Ishikawa (cell line): ENCODE data around the gene ITIH5.

Experiments
- CEBPB ChIP-seq: IDR thresholded peaks from 2 replicates; pipeline ENCODE4 v1.6.1; 2012
- CREB1 ChIP-seq: IDR thresholded peaks from 2 replicates; pipeline ENCODE4 v1.6.1; 2012; ENCODE audit warnings: low read depth
- EGR1 ChIP-seq: IDR thresholded peaks from 2 replicates; pipeline ENCODE4 v1.6.1; 2012
- EP300 ChIP-seq: IDR thresholded peaks from 2 replicates; pipeline ENCODE4 v1.6.1; 2012; ENCODE audit warnings: borderline replicate concordance
- FOXM1 ChIP-seq: IDR thresholded peaks from 2 replicates; pipeline ENCODE4 v1.6.1; 2012; ENCODE audit warnings: low read depth, borderline replicate concordance
- MAX ChIP-seq: IDR thresholded peaks from 2 replicates; pipeline ENCODE4 v1.6.1; 2012
- NFIC ChIP-seq: IDR thresholded peaks from 2 replicates; pipeline ENCODE4 v1.6.1; 2012
- RAD21 ChIP-seq: IDR thresholded peaks from 2 replicates; pipeline ENCODE4 v1.6.1; 2012; ENCODE audit warnings: low read depth
- REST ChIP-seq: IDR thresholded peaks from 2 replicates; pipeline ENCODE4 v1.6.1; 2012; ENCODE audit warnings: low read depth, mild to moderate bottlenecking
- TAF1 ChIP-seq: IDR thresholded peaks from 2 replicates; pipeline ENCODE4 v1.6.1; 2012; ENCODE audit warnings: low read depth, mild to moderate bottlenecking
- TCF12 ChIP-seq: IDR thresholded peaks from 2 replicates; pipeline ENCODE4 v1.6.1; 2012; ENCODE audit warnings: low read depth
- TEAD4 ChIP-seq: IDR thresholded peaks from 2 replicates; pipeline ENCODE4 v1.6.1; 2012
- USF1 ChIP-seq: IDR thresholded peaks from 2 replicates; pipeline ENCODE4 v1.6.1; 2012
- YY1 ChIP-seq: IDR thresholded peaks from 2 replicates; pipeline ENCODE4 v1.6.1; 2012; ENCODE audit warnings: low read depth
- ZBTB7A ChIP-seq: IDR thresholded peaks from 2 replicates; pipeline ENCODE4 v1.6.1; 2012; ENCODE audit warnings: low read depth

ITIH5 gene

GRCh38 chr10:7542189-7542914 lies 124.4 kb downstream of the ITIH5 start:
- no peak for TF ChIP-seq REST
- TF ChIP-seq CEBPB = no peak
- TF ChIP-seq FOXM1 = no peak
- no peak for TF ChIP-seq TAF1
- TF ChIP-seq NFIC = no peak
- TF ChIP-seq ZBTB7A = no peak
- TF ChIP-seq USF1 = no peak
- no peak for TF ChIP-seq TCF12
- no peak for TF ChIP-seq EGR1
- no peak for TF ChIP-seq MAX
- TF ChIP-seq TEAD4 = no peak
- no peak for TF ChIP-seq EP300
- no peak for TF ChIP-seq YY1
- no peak for TF ChIP-seq RAD21

- TF ChIP-seq TEAD4 = peak; percentile 45; the same call in 1 of the 2 replicates
- no peak for TF ChIP-seq RAD21
Observed at GRCh38 chr10:7541137-7542087, 125.4 kb downstream of the ITIH5 start.

- TF ChIP-seq MAX (no peak), CEBPB (no peak), USF1 (no peak), ZBTB7A (no peak), CREB1 (no peak), REST (no peak), EP300 (no peak), RAD21 (no peak), TCF12 (no peak), YY1 (no peak), NFIC (no peak)
Observed at GRCh38 chr10:7538970-7539654, 127.7 kb downstream of the ITIH5 start.

GRCh38 chr10:7537126-7537525 lies 129.6 kb downstream of the ITIH5 start:
- TF ChIP-seq CREB1 (no peak), MAX (no peak), TEAD4 (no peak), FOXM1 (no peak), CEBPB (no peak), EGR1 (no peak), YY1 (no peak), EP300 (no peak), USF1 (no peak), ZBTB7A (no peak), RAD21 (no peak), TCF12 (no peak), NFIC (no peak), TAF1 (no peak), REST (no peak)
